Measurements from ENCODE around the gene ACVR1.
A peak's percentile ranks its signal among the peaks of the same experiment; 100 is the strongest.

ACVR1 gene

DNA sequence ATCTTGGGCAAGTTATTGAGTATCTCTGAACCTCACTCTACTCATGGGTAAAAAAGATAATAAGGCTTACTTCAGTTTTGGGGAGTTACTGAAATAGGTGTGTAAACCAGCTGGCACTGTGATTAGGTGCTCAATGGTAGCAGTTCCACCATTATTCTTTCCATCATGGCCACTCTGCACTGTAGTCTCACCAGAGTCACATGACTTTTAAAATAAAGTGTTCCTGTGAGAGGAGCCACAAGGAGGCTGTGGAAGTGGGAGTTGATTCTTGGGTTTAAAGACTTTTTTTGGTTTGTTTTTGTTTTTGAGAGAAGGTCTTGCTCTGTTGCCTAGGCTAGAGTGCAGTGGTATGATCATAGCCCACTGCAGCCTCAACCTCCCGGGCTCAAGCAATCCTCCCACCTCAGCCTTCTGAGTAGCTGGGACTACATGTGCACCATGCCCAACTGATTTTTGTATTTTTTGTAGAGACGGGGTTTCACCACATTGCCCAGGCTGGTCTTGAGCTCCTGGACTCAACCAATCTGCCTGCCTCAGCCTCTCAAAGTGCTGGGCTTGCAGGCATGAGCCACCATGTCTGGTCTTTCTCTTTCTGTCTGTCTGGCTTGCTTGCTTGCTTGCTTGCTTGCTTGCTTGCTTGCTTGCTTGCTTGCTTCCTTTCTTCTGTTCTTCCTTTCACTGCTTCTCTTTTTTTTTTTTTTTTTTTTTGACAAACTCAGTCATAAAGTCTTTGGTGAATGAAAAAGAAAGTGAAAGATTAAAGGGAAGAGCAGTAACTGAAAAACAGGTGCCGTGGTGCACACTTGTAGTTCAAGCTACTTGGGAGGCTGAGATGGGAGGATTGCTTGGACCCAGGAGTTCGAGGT lies 21.2 kb upstream of the ACVR1 start:
- TF ChIP-seq, protein P1, sequence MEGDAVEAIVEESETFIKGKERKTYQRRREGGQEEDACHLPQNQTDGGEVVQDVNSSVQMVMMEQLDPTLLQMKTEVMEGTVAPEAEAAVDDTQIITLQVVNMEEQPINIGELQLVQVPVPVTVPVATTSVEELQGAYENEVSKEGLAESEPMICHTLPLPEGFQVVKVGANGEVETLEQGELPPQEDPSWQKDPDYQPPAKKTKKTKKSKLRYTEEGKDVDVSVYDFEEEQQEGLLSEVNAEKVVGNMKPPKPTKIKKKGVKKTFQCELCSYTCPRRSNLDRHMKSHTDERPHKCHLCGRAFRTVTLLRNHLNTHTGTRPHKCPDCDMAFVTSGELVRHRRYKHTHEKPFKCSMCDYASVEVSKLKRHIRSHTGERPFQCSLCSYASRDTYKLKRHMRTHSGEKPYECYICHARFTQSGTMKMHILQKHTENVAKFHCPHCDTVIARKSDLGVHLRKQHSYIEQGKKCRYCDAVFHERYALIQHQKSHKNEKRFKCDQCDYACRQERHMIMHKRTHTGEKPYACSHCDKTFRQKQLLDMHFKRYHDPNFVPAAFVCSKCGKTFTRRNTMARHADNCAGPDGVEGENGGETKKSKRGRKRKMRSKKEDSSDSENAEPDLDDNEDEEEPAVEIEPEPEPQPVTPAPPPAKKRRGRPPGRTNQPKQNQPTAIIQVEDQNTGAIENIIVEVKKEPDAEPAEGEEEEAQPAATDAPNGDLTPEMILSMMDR (IDR thresholded peaks at IDR 0.05; ENCODE audit: low read depth, low read length): no peak
- H3K4me3 ChIP-seq (replicated peaks in 1 of 2; ENCODE audit: low read depth in 2 of 2, low read length in 2 of 2): no peak overlapping the region
- DNase-seq (ENCODE audit: low read depth in 2 of 2): no peak

DNA sequence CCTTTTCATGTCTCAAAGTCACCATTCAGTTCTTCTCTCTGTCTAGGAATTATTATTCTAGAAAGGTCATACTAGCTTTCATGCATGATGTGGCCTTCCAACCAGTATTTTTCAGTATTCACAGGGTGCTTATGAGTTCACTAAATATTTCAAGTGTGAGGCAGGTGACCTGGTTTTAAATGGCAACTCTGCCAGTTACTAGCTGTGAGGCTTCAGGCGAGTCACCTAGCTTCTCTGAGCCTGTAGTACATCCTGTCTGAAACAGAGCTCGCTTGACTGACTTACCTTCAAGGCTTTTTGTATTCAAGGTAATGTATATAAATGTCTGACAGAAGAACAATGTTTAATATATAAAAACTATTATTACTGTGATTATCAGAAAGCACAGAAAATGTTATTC lies 19.4 kb upstream of the ACVR1 start:
- TF ChIP-seq, protein P1 (IDR thresholded peaks at IDR 0.05; ENCODE audit: low read depth, low read length): no peak
- H3K4me3 ChIP-seq (replicated peaks in 1 of 2; ENCODE audit: low read depth in 2 of 2, low read length in 2 of 2): no peak overlapping the region
- peak in 1 of 2 donors; percentile 42 for DNase-seq (ENCODE audit: low read depth in 2 of 2)

DNA sequence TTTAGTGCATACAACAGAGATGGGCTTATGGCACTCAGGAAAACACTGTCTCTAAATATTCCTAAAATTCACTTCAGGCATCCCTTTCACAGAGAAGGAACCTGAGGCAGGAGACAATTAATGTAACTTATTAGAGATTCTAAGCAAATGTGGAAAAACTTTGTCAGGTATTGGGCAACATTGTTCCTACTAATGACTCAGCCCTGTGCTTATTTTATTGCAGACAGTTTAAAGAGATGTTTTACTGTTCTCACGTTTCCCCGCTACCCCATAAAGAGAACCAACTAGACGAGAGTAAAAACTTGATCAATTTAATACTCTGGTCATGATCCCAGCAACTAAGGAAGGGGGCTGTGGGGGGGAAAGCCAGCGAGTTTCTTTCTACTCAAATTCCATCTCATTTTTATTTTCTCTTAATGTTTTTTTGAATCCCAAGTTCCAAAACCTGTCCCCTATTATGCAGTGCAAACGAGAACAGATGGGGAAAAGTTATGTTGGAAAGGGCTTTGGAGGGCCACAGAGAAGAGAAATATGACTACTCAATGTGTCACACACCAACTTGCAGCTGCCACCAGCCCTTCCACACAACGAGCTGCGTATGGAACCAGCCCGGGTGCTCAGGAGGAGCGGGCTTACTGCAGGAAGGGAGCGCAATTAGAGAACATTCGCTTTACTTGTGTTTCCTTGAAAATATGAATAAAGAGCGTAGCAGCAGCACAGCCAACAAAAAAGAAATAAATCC lies 18.7 kb upstream of the ACVR1 start:
- no peak overlapping the region for H3K4me3 ChIP-seq (replicated peaks in 1 of 2; ENCODE audit: low read depth in 2 of 2, low read length in 2 of 2)
- peak; percentile 49 to 75 for DNase-seq (ENCODE audit: low read depth in 2 of 2)
- TF ChIP-seq, protein P1 (IDR thresholded peaks at IDR 0.05; ENCODE audit: low read depth, low read length): no peak

DNA sequence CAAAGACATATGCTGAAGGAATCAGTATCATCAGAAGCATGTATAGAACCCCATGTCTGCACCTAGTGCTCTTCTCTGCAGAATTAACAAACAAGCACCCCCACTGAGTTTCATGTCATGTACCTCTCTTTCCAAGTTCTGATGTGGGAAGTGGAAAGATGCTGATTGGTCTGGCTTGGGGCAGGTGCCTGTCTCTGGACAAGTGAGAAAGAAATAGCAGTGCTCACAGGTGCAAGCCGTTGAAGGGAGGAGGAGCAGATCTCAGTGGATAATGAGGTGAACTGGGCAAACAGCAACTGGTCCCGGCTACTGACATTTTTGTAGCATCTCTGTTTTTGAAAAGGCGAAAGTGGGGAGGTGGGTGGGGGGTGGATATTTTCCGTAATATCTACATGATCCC lies 17.5 kb upstream of the ACVR1 start:
- no peak for DNase-seq (ENCODE audit: low read depth in 2 of 2)
- H3K4me3 ChIP-seq (replicated peaks in 1 of 2; ENCODE audit: low read depth in 2 of 2, low read length in 2 of 2): no peak overlapping the region
- TF ChIP-seq, protein P1 (IDR thresholded peaks at IDR 0.05; ENCODE audit: low read depth, low read length): no peak

DNA sequence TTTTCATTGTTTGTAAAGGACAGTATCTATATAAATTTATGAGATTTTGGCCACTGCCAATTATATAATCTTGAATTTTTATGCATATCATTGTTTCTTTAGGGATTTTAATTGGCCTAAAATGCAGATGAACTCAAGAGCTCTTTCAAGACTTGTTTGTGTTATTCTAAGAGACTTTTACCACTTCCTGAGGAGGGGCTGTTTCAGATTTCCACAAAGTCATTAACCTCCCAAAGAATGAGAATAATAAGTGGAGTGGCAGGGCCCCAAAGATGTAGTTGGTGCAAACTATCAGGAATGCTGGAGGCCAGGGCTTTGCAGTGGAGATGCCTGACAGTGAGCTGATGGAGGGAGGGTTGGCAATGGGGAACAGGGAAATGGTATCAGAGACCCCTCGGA lies 15.5 kb upstream of the ACVR1 start:
- no peak for DNase-seq (ENCODE audit: low read depth in 2 of 2)
- H3K4me3 ChIP-seq (replicated peaks in 1 of 2; ENCODE audit: low read depth in 2 of 2, low read length in 2 of 2): no peak overlapping the region
- TF ChIP-seq, protein P1 (IDR thresholded peaks at IDR 0.05; ENCODE audit: low read depth, low read length): no peak

DNA sequence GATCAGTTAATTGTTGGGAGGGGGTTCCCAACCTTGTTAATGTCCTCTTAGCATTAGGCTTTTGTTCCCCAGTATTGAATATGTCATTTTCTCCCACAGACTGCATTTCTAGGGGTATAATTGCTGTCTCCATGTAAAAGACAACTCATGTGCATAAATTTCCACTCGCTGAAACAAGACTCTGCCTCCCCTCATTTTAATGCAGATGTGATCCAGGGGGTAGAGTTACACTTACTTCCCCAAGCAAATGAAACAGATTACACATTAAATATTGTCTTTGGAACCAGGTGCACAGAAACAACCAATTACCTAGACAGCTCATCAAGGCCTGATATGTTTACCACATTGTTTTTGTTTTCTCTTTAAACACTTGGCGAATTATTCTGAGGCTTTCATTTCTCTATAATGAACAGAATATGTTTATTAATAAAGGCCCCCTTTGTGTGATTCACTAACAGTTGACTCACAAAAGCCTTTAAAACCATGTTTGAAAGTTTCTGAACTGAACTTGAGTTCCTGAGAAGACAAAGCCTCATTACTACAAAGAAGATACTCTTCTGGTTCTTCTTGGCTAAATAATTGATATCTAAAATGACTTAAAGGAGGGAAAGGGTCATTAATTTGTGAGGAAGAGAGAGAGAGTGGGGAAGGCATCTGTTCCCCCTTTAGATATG lies 15.0 kb upstream of the ACVR1 start:
- no peak overlapping the region for H3K4me3 ChIP-seq (replicated peaks in 1 of 2; ENCODE audit: low read depth in 2 of 2, low read length in 2 of 2)
- DNase-seq (ENCODE audit: low read depth in 2 of 2): no peak
- TF ChIP-seq, protein P1 (IDR thresholded peaks at IDR 0.05; ENCODE audit: low read depth, low read length): no peak
